HG02970 (cell line): ENCODE measurements around the gene EHBP1L1.
A peak's percentile ranks its signal among the peaks of the same experiment; 100 is the strongest.
"Not testable (repeated sequence)": the region's sequence is repeated elsewhere in the genome, so short reads cannot be mapped to it uniquely, and the experiment has no call there.

Experiments
- ATAC-seq: cut with Tn5 transposase; IDR thresholded peaks from one replicate; pipeline ENCODE4 v1.9.1; 2021; ENCODE audit warnings: mild to moderate bottlenecking, moderate library complexity, moderate number of reproducible peaks; ENCODE audit not compliant: unreplicated experiment, low FRiP score

The EHBP1L1 gene

GRCh38 chr11:65559951-65560537 is 15.8 kb upstream of the EHBP1L1 start:
- ATAC-seq, result no peak

GRCh38 chr11:65560555-65561418 is 15.1 kb upstream of the EHBP1L1 start:
- no peak for ATAC-seq

GRCh38 chr11:65562020-65562419 is 13.8 kb upstream of the EHBP1L1 start:
- ATAC-seq, result no peak

- no peak for ATAC-seq
Observed at GRCh38 chr11:65562788-65563187, 13.1 kb upstream of the EHBP1L1 start.

- ATAC-seq, result no peak
Observed at GRCh38 chr11:65563601-65564000, 12.3 kb upstream of the EHBP1L1 start.

GRCh38 chr11:65564879-65565559 is 10.8 kb upstream of the EHBP1L1 start:
- ATAC-seq, result not testable (repeated sequence)

- no peak for ATAC-seq
Observed at GRCh38 chr11:65565624-65566453, 10.0 kb upstream of the EHBP1L1 start.

- no peak for ATAC-seq
Observed at GRCh38 chr11:65569164-65569972, 6.5 kb upstream of the EHBP1L1 start.

GRCh38 chr11:65569973-65570918 is 5.6 kb upstream of the EHBP1L1 start, which contains the start of gene ZNRD2:
TSS of gene ZNRD2 (plus strand) at chr11:65570477. CDS start at chr11:65570492, 15 bp downstream.
- peak; percentile 59 for ATAC-seq

GRCh38 chr11:65571420-65571819 is 4.4 kb upstream of the EHBP1L1 start:
- ATAC-seq, result no peak

- no peak for ATAC-seq
Observed at GRCh38 chr11:65571940-65572339, 3.9 kb upstream of the EHBP1L1 start.

- no peak for ATAC-seq
Observed at GRCh38 chr11:65572356-65573051, 3.3 kb upstream of the EHBP1L1 start, which contains the start of gene FAM89B. TSS of gene FAM89B (plus strand) at chr11:65572538. CDS start at chr11:65572670, 132 bp downstream.

GRCh38 chr11:65573391-65574079 is 2.3 kb upstream of the EHBP1L1 start:
- no peak for ATAC-seq

- ATAC-seq, result peak; percentile 34
Observed at GRCh38 chr11:65574109-65574810, 1.6 kb upstream of the EHBP1L1 start.

- no peak for ATAC-seq
Observed at GRCh38 chr11:65574811-65575567, 864 bp upstream of the EHBP1L1 start.
